Keratinocyte (primary cell): ENCODE data around the gene C10orf90. TPM values are rescaled to one million over a fixed set of nuclear protein-coding genes. Genes with fewer than 3 reads are reported as not detected.

ENCODE experiments used
- DNase-seq: peaks from one replicate; pipeline ENCODE4 v3.0.0-alpha.2; 2011; ENCODE audit warnings: low read depth, missing footprints, low spot score
- FAIRE-seq: peaks from 2 replicates; lab custom pipeline; 2011; peaks lifted over from hg19 to GRCh38; lab: Jason Lieb, UNC
- H2AFZ ChIP-seq: 2 replicates; pipeline ENCODE4 v1.6.0; 2012; ENCODE audit warnings: low read length, control low read depth, inconsistent platforms; ENCODE audit not compliant: control insufficient read depth
- H3K27ac ChIP-seq: 2 replicates; pipeline ENCODE4 v1.5.1; 2011; ENCODE audit warnings: low read length; ENCODE audit not compliant: control insufficient read depth, insufficient read depth
- H3K27me3 ChIP-seq: 3 replicates; pipeline ENCODE4 v1.6.0; 2011; ENCODE audit warnings: low read length; ENCODE audit not compliant: control insufficient read depth, insufficient read depth; ENCODE audit errors: extremely low read depth
- H3K36me3 ChIP-seq, 2 experiments: 2 replicates in 1 of 2; 3 replicates in 1 of 2; pipeline ENCODE4 v1.5.1; 2011; ENCODE audit warnings: low read length in 2 of 2, mild to moderate bottlenecking in 1 of 2; ENCODE audit not compliant: control insufficient read depth in 2 of 2, insufficient read depth in 2 of 2; ENCODE audit errors: extremely low read depth in 1 of 2
- H3K4me1 ChIP-seq: 3 replicates; pipeline ENCODE4 v1.5.1; 2011; ENCODE audit warnings: low read length; ENCODE audit not compliant: control insufficient read depth, insufficient read depth; ENCODE audit errors: extremely low read depth
- H3K4me2 ChIP-seq: 3 replicates; pipeline ENCODE4 v1.6.0; 2011; ENCODE audit warnings: low read depth, low read length; ENCODE audit not compliant: control insufficient read depth, insufficient read depth; ENCODE audit errors: extremely low read depth
- H3K4me3 ChIP-seq, 3 experiments: fragments of 200-600 bp in 1 of 3; sonication (generic) in 1 of 3; 2 replicates in 2 of 3; 3 replicates in 1 of 3; pipeline ENCODE4 v1.5.1; 2011 to 2016; ENCODE audit warnings: low read length in 3 of 3, mild to moderate bottlenecking in 3 of 3, control low read depth in 2 of 3, inconsistent platforms in 1 of 3, low read depth in 1 of 3, mixed read lengths in 1 of 3, mixed run types in 1 of 3, moderate library complexity in 1 of 3; ENCODE audit not compliant: control insufficient read depth in 2 of 3, insufficient read depth in 2 of 3; ENCODE audit errors: extremely low read depth in 1 of 3
- H3K79me2 ChIP-seq: 2 replicates; pipeline ENCODE4 v1.6.0; 2012; ENCODE audit warnings: low read length; ENCODE audit not compliant: control insufficient read depth, insufficient read depth
- H3K9ac ChIP-seq: 3 replicates; pipeline ENCODE4 v1.6.0; 2011; ENCODE audit warnings: low read length; ENCODE audit not compliant: control insufficient read depth, insufficient read depth; ENCODE audit errors: extremely low read depth
- H3K9me1 ChIP-seq: 3 replicates; pipeline ENCODE4 v1.6.0; 2011; ENCODE audit warnings: low read length; ENCODE audit not compliant: control insufficient read depth, insufficient read depth; ENCODE audit errors: extremely low read depth
- H3K9me3 ChIP-seq: 2 replicates; pipeline ENCODE4 v1.5.1; 2012; ENCODE audit warnings: low read depth, low read length; ENCODE audit not compliant: control insufficient read depth
- H4K20me1 ChIP-seq: 3 replicates; pipeline ENCODE4 v1.6.0; 2011; ENCODE audit warnings: low read length; ENCODE audit not compliant: control insufficient read depth, insufficient read depth; ENCODE audit errors: extremely low read depth
- CTCF ChIP-seq, 3 experiments: IDR thresholded peaks in 1 of 3; conservative IDR thresholded peaks in 1 of 3; optimal IDR thresholded peaks in 1 of 3; 2 replicates in 2 of 3; 3 replicates in 1 of 3; pipeline versions ENCODE3 to v1.5.1; 2011; ENCODE audit warnings: low read length in 3 of 3, mild to moderate bottlenecking in 3 of 3, moderate library complexity in 2 of 3, control low read depth in 1 of 3, inconsistent platforms in 1 of 3; ENCODE audit not compliant: insufficient read depth in 2 of 3; ENCODE audit errors: extremely low read depth in 1 of 3
- EZH2 ChIP-seq: IDR thresholded peaks from one replicate; pipeline ENCODE4 v1.6.1; 2012; ENCODE audit warnings: inconsistent platforms, mild to moderate bottlenecking, low read length, moderate library complexity
- dilution Hi-C: fragments of 300-500 bp; cut with MboI; formaldehyde crosslinking; loops from one replicate; pipeline ENCODE4 v1.7.0; 2020; ENCODE audit warnings: low sequenced_read_pairs; ENCODE audit not compliant: extremely low pct_ligation_motif_present
- polyA plus RNA-seq, 5 experiments: library from polyadenylated mRNA; depleted of rRNA in 3 of 5; stranded (reverse) in 3 of 5; stranded (forward) in 1 of 5; unstranded in 1 of 5; fragments of >200 nt; gene quantifications; 1 replicate in 1 of 5; 2 replicates in 3 of 5; 3 replicates in 1 of 5; pipeline versions ENCODE4 v1.2.1 to v1.2.3, GENCODE V29; 2011 to 2012; ENCODE audit warnings: missing spikeins in 2 of 5, low read depth in 1 of 5, low replicate concordance in 1 of 5

Gene C10orf90
- polyA plus RNA-seq, 1 donor (not counting 4 experiments of a cell fraction or from before 2014, with no cell fraction given), result not detected

- no peak overlapping the region for H3K27ac ChIP-seq
- no peak overlapping the region for H3K4me2 ChIP-seq
- DNase-seq (no peak), FAIRE-seq (no peak)
- H3K36me3 ChIP-seq, result no peaks in the 10 kb centered on the region
- H3K9me1 ChIP-seq, result no peaks in the 10 kb centered on the region
- no peak overlapping the region for H2AFZ ChIP-seq
- H3K4me1 ChIP-seq, result no peaks in the 10 kb centered on the region
- H3K4me3 ChIP-seq, result no peak overlapping the region
- H3K27me3 ChIP-seq, result no peaks in the 10 kb centered on the region
- no peaks in the 10 kb centered on the region for H4K20me1 ChIP-seq
- dilution Hi-C loops, result no loop called here
- TF ChIP-seq EZH2 (no peak), CTCF (optimal IDR thresholded peaks at IDR 0.05 in 1 of 3, IDR thresholded peaks at IDR 0.05 in 1 of 3, conservative IDR thresholded peaks at IDR 0.05 in 1 of 3; ENCODE audit: extremely low read depth in 1 of 3, insufficient read depth in 2 of 3, low read length in 3 of 3) (no peak)
- H3K9me3 ChIP-seq, result no peaks in the 10 kb centered on the region
- H3K79me2 ChIP-seq, result no peaks in the 10 kb centered on the region
- H3K9ac ChIP-seq, result no peak overlapping the region
Observed at GRCh38 chr10:126580873-126581647, 89.4 kb downstream of the C10orf90 start.

GRCh38 chr10:126576336-126576735 lies 94.2 kb downstream of the C10orf90 start:
- H3K9ac ChIP-seq, result no peak overlapping the region
- no peaks in the 10 kb centered on the region for H3K9me3 ChIP-seq
- no peaks in the 10 kb centered on the region for H3K4me1 ChIP-seq
- H3K79me2 ChIP-seq, result no peaks in the 10 kb centered on the region
- no peaks in the 10 kb centered on the region for H3K27me3 ChIP-seq
- no peaks in the 10 kb centered on the region for H4K20me1 ChIP-seq
- TF ChIP-seq EZH2 (no peak), CTCF (optimal IDR thresholded peaks at IDR 0.05 in 1 of 3, IDR thresholded peaks at IDR 0.05 in 1 of 3, conservative IDR thresholded peaks at IDR 0.05 in 1 of 3; ENCODE audit: extremely low read depth in 1 of 3, insufficient read depth in 2 of 3, low read length in 3 of 3) (no peak)
- no peak overlapping the region for H2AFZ ChIP-seq
- no peak overlapping the region for H3K4me2 ChIP-seq
- dilution Hi-C loops, result no loop called here
- FAIRE-seq (no peak), DNase-seq (no peak)
- H3K36me3 ChIP-seq, result no peaks in the 10 kb centered on the region
- H3K4me3 ChIP-seq, result no peak overlapping the region
- H3K9me1 ChIP-seq, result no peaks in the 10 kb centered on the region
- H3K27ac ChIP-seq, result no peak overlapping the region
